Hippocampal formation (tissue), 2 donors: ENCODE data around the gene DUSP9.

Experiments used
- DNase-seq, 2 donors: peaks; one replicate each; lab custom pipeline; 2025; lab: John Stamatoyannopoulos, UW

Gene DUSP9

GRCh38 chrX:153635788-153636668 is 11.0 kb upstream of the DUSP9 start:
- no peak for DNase-seq

- no peak for DNase-seq
These were observed 10.3 kb upstream of the DUSP9 start for GRCh38 chrX:153636716-153637115.

- no peak for DNase-seq
These were observed 9.6 kb upstream of the DUSP9 start for GRCh38 chrX:153637121-153638040.

GRCh38 chrX:153638041-153638371 is 9.0 kb upstream of the DUSP9 start:
- no peak for DNase-seq

GRCh38 chrX:153638436-153639176 is 8.4 kb upstream of the DUSP9 start:
- no peak for DNase-seq

- no peak for DNase-seq
These were observed 7.6 kb upstream of the DUSP9 start for GRCh38 chrX:153639177-153640044.

GRCh38 chrX:153640045-153640686 is 6.8 kb upstream of the DUSP9 start:
- DNase-seq, result no peak

GRCh38 chrX:153640736-153641575 is 6.0 kb upstream of the DUSP9 start:
- no peak for DNase-seq

DNA sequence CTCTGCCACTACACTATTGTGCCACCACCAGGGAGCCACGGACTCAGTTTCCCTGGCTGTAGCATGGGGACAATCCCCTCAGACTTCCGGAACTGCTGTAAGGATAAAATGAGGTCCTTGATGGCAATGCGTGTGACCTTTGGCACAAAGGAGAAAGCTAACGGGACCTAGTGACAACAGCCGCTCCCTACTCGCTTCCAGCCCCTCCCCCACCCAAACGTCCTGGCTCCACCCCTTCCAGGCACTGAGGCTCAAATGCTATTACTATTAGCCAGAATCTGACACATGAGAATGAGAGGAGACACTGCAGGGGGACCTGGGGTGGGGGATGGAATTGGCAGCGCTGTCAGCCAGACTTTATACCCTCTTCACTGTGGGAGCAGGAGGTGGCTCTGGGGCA is 5.4 kb upstream of the DUSP9 start:
- DNase-seq, result no peak

GRCh38 chrX:153642051-153642654 is 4.8 kb upstream of the DUSP9 start:
- no peak for DNase-seq

- DNase-seq, result no peak
These were observed 4.2 kb upstream of the DUSP9 start for GRCh38 chrX:153642655-153643430.

DNA sequence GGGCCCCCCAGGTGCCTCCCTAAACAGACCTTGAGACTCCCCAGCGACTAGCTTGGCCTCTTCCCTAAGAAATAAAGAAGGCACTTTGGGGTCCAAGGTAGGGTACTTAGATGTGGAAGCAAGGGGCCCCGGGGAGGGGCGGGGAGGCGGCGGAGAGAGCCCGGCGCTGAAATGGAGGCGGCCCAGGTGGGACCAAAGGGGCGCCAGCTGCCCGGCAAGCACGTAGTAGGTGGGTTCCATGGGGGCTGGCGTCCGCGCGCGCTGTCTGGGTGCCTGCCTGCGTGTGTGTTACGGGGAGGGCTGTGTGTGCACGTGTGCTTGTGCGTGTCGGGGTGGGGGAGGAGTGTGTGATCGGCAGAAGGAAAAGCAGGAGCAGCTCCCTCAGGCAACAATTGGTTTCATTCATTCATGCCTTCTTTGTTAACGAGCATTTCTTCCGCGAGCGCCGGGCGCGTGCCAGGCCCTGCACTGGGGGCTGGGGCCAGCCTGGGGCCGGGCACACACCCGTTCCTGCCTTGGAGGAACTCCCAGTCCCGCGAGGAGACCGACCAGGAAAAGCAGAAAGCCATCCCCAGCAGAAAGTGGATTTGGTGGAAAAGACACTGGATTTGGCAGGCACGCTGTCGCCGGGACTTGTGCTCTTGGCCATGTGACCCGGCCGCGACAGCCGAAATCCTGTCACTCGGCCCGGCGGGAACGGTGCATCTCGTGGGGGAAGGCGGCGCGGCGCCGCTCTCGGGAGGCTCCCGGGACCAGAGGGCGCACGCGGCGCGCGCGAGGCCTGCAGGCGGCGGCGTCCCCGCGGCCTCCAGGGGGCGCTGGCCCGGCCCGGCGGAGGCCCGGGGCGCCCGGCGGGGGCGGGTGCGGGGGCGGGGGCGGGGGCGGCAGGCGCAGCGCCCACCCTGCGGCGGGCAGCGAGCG is 3.3 kb upstream of the DUSP9 start:
- no peak for DNase-seq

DNA sequence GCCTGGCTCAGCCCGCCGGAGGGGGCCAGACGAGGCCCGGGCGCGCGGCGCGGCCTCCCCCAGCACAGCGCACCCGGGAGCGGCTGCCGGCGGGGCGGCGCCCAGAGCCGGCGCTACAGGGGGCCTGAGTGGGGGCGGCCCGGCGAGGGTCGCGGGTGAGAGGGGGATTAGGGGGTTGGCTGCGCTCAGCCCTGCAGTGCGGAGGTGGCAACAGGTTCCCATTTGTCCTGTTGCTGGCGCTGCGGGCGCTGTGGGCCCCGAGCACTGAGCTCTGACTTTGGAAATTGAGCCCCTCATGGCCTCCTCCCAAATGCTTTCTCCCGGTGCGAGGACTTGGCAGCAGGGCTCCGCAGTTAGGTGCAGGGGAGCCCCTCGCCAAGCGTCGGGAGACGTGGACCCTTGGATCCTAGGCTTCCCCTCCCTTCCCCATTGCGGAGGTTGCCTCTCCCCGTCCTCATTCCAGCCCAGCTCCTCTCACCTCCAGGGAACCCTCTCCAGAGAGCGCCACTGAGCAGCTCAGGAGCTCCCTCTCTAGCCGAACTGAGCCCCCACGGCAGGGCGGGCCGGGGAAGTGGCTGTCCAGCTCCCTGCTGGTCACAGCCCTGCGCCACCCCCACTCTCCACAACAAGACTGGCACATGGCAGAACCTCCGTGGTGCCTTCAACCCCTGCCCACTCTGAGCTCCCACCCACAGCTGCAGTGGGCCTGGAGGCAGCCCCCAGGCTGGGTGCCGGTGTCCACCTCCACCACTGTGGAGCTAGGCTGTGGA is 2.5 kb upstream of the DUSP9 start:
- DNase-seq, result no peak

GRCh38 chrX:153645151-153645550 is 1.9 kb upstream of the DUSP9 start:
- no peak for DNase-seq

DNA sequence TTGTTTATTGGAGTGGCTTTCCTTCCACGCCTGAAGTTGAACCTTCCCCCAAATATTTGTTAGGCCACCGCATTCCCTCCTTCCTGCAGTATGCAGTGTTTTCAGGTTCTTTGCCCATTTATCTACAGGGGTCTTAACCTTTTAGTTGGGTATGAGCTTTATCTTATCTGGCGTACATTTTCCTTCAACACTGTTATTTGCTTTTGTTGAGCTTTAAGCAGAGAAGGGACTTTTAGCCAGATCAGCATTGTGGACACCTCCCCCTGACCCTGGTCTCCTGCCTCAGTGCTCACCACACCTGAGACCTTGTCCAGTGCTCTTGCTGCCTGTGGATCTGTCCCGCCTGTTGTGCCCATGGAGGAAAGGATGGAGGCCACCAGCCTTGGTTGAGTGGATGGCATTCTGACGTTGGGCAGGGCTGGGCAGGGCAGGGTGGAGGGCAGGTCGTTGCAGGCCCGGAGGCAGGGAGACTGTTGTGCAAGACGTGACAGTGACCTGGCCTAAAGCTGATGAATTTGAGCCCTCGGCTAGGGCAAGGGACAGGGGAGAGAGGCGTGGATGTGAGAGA is 998 bp upstream of the DUSP9 start:
- DNase-seq, result no peak
